ENCODE data around the gene SIAH3. TPM values are rescaled to one million over a fixed set of nuclear protein-coding genes. Genes with fewer than 3 reads are reported as not detected.

SIAH3 gene
- total and polyA plus RNA-seq, 2 experiments from 2014 or later, result 0.13 to 0.17 TPM

DNA sequence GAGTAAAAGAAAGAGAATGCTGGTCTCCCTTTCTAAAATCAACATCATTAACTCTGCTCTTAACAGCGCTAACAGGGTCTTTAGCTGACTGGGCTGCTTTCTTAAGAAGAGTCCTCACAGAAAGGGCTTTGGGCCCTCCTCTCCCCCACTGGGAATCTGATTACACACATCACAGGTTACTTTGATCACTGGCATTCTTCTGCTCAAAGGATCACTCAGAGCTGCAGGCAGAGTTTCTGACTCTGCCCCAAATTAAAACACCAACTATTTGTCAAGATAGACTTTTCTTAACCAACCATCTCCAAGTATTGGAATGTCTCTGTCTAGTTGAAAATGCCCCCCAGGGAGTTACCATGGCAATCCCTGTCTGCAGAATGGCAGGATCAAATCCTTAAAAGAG lies 31.1 kb upstream of the SIAH3 start:
- H3K36me3 Mint-ChIP-seq (ENCODE audit: low read depth), result no peaks in the 10 kb centered on the region
- Histone ChIP-seq H4K20me1 (replicated peaks; ENCODE audit: insufficient read depth) (no peaks in the 10 kb centered on the region), H3K27me3 (ENCODE audit: insufficient read depth) (peaks cover 13% of the 10 kb centered on the region), H3K27ac (ENCODE audit: low read depth) (no peak overlapping the region), H3K4me2 (no peak overlapping the region), H3F3A (replicated peaks; ENCODE audit: low read depth) (no peaks in the 10 kb centered on the region), H3K36me3 (ENCODE audit: insufficient read depth) (no peaks in the 10 kb centered on the region), H3K4me1 (ENCODE audit: insufficient read depth) (peaks cover 19% of the 10 kb centered on the region), H3K4me3 (no peak overlapping the region), H3K9me2 (ENCODE audit: insufficient read depth) (peaks cover 4% of the 10 kb centered on the region; the same call in 1 of the 2 replicates), H3K79me2 (replicated peaks; ENCODE audit: insufficient read depth) (no peaks in the 10 kb centered on the region), H2AFZ (no peak overlapping the region)
- TF ChIP-seq, protein P1, sequence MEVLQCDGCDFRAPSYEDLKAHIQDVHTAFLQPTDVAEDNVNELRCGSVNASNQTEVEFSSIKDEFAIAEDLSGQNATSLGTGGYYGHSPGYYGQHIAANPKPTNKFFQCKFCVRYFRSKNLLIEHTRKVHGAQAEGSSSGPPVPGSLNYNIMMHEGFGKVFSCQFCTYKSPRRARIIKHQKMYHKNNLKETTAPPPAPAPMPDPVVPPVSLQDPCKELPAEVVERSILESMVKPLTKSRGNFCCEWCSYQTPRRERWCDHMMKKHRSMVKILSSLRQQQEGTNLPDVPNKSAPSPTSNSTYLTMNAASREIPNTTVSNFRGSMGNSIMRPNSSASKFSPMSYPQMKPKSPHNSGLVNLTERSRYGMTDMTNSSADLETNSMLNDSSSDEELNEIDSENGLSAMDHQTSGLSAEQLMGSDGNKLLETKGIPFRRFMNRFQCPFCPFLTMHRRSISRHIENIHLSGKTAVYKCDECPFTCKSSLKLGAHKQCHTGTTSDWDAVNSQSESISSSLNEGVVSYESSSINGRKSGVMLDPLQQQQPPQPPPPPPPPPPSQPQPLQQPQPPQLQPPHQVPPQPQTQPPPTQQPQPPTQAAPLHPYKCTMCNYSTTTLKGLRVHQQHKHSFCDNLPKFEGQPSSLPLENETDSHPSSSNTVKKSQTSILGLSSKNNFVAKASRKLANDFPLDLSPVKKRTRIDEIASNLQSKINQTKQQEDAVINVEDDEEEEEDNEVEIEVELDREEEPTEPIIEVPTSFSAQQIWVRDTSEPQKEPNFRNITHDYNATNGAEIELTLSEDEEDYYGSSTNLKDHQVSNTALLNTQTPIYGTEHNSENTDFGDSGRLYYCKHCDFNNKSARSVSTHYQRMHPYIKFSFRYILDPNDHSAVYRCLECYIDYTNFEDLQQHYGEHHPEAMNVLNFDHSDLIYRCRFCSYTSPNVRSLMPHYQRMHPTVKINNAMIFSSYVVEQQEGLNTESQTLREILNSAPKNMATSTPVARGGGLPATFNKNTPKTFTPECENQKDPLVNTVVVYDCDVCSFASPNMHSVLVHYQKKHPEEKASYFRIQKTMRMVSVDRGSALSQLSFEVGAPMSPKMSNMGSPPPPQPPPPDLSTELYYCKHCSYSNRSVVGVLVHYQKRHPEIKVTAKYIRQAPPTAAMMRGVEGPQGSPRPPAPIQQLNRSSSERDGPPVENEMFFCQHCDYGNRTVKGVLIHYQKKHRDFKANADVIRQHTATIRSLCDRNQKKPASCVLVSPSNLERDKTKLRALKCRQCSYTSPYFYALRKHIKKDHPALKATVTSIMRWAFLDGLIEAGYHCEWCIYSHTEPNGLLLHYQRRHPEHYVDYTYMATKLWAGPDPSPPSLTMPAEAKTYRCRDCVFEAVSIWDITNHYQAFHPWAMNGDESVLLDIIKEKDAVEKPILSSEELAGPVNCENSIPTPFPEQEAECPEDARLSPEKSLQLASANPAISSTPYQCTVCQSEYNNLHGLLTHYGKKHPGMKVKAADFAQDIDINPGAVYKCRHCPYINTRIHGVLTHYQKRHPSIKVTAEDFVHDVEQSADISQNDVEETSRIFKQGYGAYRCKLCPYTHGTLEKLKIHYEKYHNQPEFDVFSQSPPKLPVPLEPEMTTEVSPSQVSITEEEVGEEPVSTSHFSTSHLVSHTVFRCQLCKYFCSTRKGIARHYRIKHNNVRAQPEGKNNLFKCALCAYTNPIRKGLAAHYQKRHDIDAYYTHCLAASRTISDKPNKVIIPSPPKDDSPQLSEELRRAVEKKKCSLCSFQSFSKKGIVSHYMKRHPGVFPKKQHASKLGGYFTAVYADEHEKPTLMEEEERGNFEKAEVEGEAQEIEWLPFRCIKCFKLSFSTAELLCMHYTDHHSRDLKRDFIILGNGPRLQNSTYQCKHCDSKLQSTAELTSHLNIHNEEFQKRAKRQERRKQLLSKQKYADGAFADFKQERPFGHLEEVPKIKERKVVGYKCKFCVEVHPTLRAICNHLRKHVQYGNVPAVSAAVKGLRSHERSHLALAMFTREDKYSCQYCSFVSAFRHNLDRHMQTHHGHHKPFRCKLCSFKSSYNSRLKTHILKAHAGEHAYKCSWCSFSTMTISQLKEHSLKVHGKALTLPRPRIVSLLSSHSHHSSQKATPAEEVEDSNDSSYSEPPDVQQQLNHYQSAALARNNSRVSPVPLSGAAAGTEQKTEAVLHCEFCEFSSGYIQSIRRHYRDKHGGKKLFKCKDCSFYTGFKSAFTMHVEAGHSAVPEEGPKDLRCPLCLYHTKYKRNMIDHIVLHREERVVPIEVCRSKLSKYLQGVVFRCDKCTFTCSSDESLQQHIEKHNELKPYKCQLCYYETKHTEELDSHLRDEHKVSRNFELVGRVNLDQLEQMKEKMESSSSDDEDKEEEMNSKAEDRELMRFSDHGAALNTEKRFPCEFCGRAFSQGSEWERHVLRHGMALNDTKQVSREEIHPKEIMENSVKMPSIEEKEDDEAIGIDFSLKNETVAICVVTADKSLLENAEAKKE (CRISPR knock-in tag; IDR thresholded peaks at IDR 0.05), result no peak
- no peak for TF ChIP-seq ZNF331 (CRISPR knock-in tag; IDR thresholded peaks at IDR 0.05; ENCODE audit: low read depth)
- H3K4me1 Mint-ChIP-seq, result peaks cover 26% of the 10 kb centered on the region
- DNase-seq (ENCODE audit: low spot score), result peak; percentile 61
- H3K27me3 Mint-ChIP-seq (ENCODE audit: insufficient read depth, low read depth, poor library complexity), result peaks cover 11% of the 10 kb centered on the region
- no peaks in the 10 kb centered on the region for H3K9me3 Mint-ChIP-seq
- no peak overlapping the region for H3K4me3 Mint-ChIP-seq
- ATAC-seq, result peak; percentile 83
- no peak overlapping the region for H3K27ac Mint-ChIP-seq

DNA sequence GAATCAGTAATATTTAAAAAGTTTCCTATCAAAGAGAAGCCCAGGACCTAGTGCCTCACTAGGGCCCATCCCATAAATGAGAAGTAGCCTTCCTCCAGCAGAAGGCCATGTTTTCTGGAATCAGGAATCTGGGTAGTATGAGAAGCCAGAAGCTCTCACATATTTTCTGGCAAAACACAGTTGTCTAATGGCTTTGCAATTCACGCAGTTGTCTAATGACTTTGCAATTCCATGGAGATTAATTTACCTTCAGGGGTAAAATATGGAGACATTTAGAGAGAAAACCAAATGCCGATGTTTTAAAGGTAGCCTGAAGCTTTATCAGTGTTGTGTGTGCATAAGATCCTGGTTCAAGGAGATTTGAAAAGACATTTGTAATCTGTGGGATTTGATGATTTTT lies 29.8 kb upstream of the SIAH3 start:
- H3K9me3 Mint-ChIP-seq, result no peaks in the 10 kb centered on the region
- peaks cover 14% of the 10 kb centered on the region for H3K4me1 ChIP-seq (ENCODE audit: insufficient read depth)
- DNase-seq (ENCODE audit: low spot score) (no peak), ATAC-seq (no peak)
- 0 out of 2 replicates have a peak, but pooled peaks cover 4% of the 10 kb centered on the region for H3K9me2 ChIP-seq (ENCODE audit: insufficient read depth)
- no peak overlapping the region for H3K27ac ChIP-seq (ENCODE audit: low read depth)
- no peak overlapping the region for H2AFZ ChIP-seq
- peaks cover 13% of the 10 kb centered on the region for H3K27me3 ChIP-seq (ENCODE audit: insufficient read depth)
- H3K4me3 ChIP-seq, result no peak overlapping the region
- H3K36me3 ChIP-seq (ENCODE audit: insufficient read depth), result no peaks in the 10 kb centered on the region
- H4K20me1 ChIP-seq (replicated peaks; ENCODE audit: insufficient read depth), result no peaks in the 10 kb centered on the region
- no peaks in the 10 kb centered on the region for H3F3A ChIP-seq (replicated peaks; ENCODE audit: low read depth)
- no peak overlapping the region for H3K27ac Mint-ChIP-seq
- H3K27me3 Mint-ChIP-seq (ENCODE audit: insufficient read depth, low read depth, poor library complexity), result peaks cover 11% of the 10 kb centered on the region
- H3K79me2 ChIP-seq (replicated peaks; ENCODE audit: insufficient read depth), result no peaks in the 10 kb centered on the region
- H3K4me3 Mint-ChIP-seq, result no peak overlapping the region
- TF ChIP-seq STAT1 (IDR thresholded peaks at IDR 0.05; ENCODE audit: unreplicated experiment) (no peak), JUNB (IDR thresholded peaks at IDR 0.05; ENCODE audit: unreplicated experiment) (no peak)
- peaks cover 19% of the 10 kb centered on the region for H3K4me1 Mint-ChIP-seq
- no peak overlapping the region for H3K4me2 ChIP-seq
- no peaks in the 10 kb centered on the region for H3K36me3 Mint-ChIP-seq (ENCODE audit: low read depth)

All from GM23338 (cell line).